Measurements from ENCODE around the gene LRFN2. TPM values are rescaled to one million over a fixed set of nuclear protein-coding genes. Genes with fewer than 3 reads are reported as not detected.

LRFN2 gene
- total RNA-seq, 1 donor from 2014 or later: 0.32 TPM

GRCh38 chr6:40398034-40398691 lies 189.0 kb downstream of the LRFN2 start:
- H3K4me2 ChIP-seq (ENCODE audit: low read length): no peak overlapping the region
- H2AFZ ChIP-seq (ENCODE audit: low read depth, low read length): no peak overlapping the region
- TF ChIP-seq CTCF (IDR thresholded peaks at IDR 0.05; ENCODE audit: insufficient read depth, low read depth, low read length): no peak
- H3K9me3 ChIP-seq (ENCODE audit: insufficient read depth, low read depth, low read length): no peaks in the 10 kb centered on the region
- DNase-seq (ENCODE audit: low read depth) (no peak), FAIRE-seq (no peak)
- peaks cover 2% of the 10 kb centered on the region for H3K9me3 Mint-ChIP-seq (ENCODE audit: unreplicated experiment)
- no peak overlapping the region for H3K9ac ChIP-seq (ENCODE audit: low read length)
- H3K4me3 Mint-ChIP-seq (ENCODE audit: unreplicated experiment): no peak overlapping the region
- no peaks in the 10 kb centered on the region for H3K79me2 ChIP-seq (ENCODE audit: insufficient read depth, low read length)
- peaks cover 12% of the 10 kb centered on the region for H3K4me1 Mint-ChIP-seq (ENCODE audit: low read depth, unreplicated experiment)
- H3K4me1 ChIP-seq (ENCODE audit: insufficient read depth, low read length): no peaks in the 10 kb centered on the region
- H3K36me3 Mint-ChIP-seq (ENCODE audit: low read depth, unreplicated experiment): peaks cover 5% of the 10 kb centered on the region
- no peak overlapping the region for H3K4me3 ChIP-seq (ENCODE audit: insufficient read depth, low read depth, low read length)
- no peak overlapping the region for H3K27ac Mint-ChIP-seq (ENCODE audit: unreplicated experiment)
- no peaks in the 10 kb centered on the region for H3K36me3 ChIP-seq (ENCODE audit: insufficient read depth, low read length)
- H4K20me1 ChIP-seq (ENCODE audit: insufficient read depth, low read length): no peaks in the 10 kb centered on the region
- H3K27ac ChIP-seq (ENCODE audit: low read depth, low read length): no peak overlapping the region
- H3K27me3 Mint-ChIP-seq (ENCODE audit: low read depth, unreplicated experiment): peaks cover 14% of the 10 kb centered on the region
- H3K27me3 ChIP-seq (ENCODE audit: insufficient read depth, low read length): no peaks in the 10 kb centered on the region

DNA sequence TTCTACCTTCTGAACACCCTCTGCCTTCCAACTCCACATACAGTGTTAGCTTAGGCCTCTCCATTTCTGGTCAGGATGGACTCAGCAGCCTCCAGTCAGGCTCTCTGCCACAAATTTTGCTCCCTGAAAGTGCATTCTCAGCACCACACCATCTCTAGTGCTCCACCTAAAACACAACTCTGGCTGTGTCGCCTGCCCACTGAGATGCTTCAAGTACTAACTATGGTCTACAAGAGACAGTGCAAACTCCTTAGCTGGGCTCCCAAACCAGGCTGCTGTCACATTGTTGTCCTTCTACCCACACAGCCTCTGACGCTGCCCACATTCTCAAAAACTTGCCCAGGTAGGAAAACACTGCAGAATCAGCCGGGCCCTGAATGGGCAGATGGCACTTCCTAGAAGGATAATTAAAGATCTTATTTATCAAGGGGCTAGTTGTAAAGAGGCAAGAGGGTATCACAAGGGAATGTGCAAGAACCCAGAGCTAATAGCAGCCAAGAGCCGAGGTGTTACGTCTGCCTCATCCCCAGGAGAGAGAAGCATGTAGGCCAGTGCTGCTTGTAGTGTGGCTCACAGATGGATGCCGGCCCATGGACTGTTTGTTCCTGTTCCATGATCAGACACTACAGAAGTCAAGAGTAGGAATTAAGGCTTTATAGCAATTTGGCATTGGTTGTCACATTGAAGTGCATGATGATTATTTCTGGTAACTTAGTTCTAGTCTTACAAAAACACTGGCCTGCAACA lies 189.7 kb downstream of the LRFN2 start:
- no peaks in the 10 kb centered on the region for H4K20me1 ChIP-seq (ENCODE audit: insufficient read depth, low read length)
- peaks cover 2% of the 10 kb centered on the region for H3K9me3 Mint-ChIP-seq (ENCODE audit: unreplicated experiment)
- TF ChIP-seq CTCF (IDR thresholded peaks at IDR 0.05; ENCODE audit: insufficient read depth, low read depth, low read length) (no peak), EZH2 (IDR thresholded peaks at IDR 0.05; ENCODE audit: insufficient read depth, low read length) (no peak)
- no peak overlapping the region for H3K4me2 ChIP-seq (ENCODE audit: low read length)
- FAIRE-seq (no peak), DNase-seq (ENCODE audit: low read depth) (no peak)
- no peaks in the 10 kb centered on the region for H3K4me1 ChIP-seq (ENCODE audit: insufficient read depth, low read length)
- no peak overlapping the region for H3K4me3 ChIP-seq (ENCODE audit: insufficient read depth, low read depth, low read length)
- no peak overlapping the region for H2AFZ ChIP-seq (ENCODE audit: low read depth, low read length)
- H3K36me3 Mint-ChIP-seq (ENCODE audit: low read depth, unreplicated experiment): peaks cover 5% of the 10 kb centered on the region
- H3K27ac ChIP-seq (ENCODE audit: low read depth, low read length): no peak overlapping the region
- no peaks in the 10 kb centered on the region for H3K27me3 ChIP-seq (ENCODE audit: insufficient read depth, low read length)
- H3K9me3 ChIP-seq (ENCODE audit: insufficient read depth, low read depth, low read length): no peaks in the 10 kb centered on the region
- no peak overlapping the region for H3K4me3 Mint-ChIP-seq (ENCODE audit: unreplicated experiment)
- peak overlapping the region; percentile 20 for H3K27ac Mint-ChIP-seq (ENCODE audit: unreplicated experiment)
- no peaks in the 10 kb centered on the region for H3K36me3 ChIP-seq (ENCODE audit: insufficient read depth, low read length)
- no peak overlapping the region for H3K9ac ChIP-seq (ENCODE audit: low read length)
- peaks cover 13% of the 10 kb centered on the region for H3K4me1 Mint-ChIP-seq (ENCODE audit: low read depth, unreplicated experiment)
- H3K27me3 Mint-ChIP-seq (ENCODE audit: low read depth, unreplicated experiment): peaks cover 19% of the 10 kb centered on the region
- no peaks in the 10 kb centered on the region for H3K79me2 ChIP-seq (ENCODE audit: insufficient read depth, low read length)

GRCh38 chr6:40395698-40396076 lies 191.5 kb downstream of the LRFN2 start:
- H3K4me3 ChIP-seq (ENCODE audit: insufficient read depth, low read depth, low read length): no peak overlapping the region
- no peak overlapping the region for H3K4me2 ChIP-seq (ENCODE audit: low read length)
- no peak overlapping the region for H2AFZ ChIP-seq (ENCODE audit: low read depth, low read length)
- H3K27me3 ChIP-seq (ENCODE audit: insufficient read depth, low read length): no peaks in the 10 kb centered on the region
- Mint-ChIP-seq H3K4me1 (ENCODE audit: low read depth, unreplicated experiment) (peaks cover 13% of the 10 kb centered on the region), H3K27me3 (ENCODE audit: low read depth, unreplicated experiment) (peaks cover 27% of the 10 kb centered on the region), H3K27ac (ENCODE audit: unreplicated experiment) (no peak overlapping the region), H3K9me3 (ENCODE audit: unreplicated experiment) (peaks cover 2% of the 10 kb centered on the region), H3K36me3 (ENCODE audit: low read depth, unreplicated experiment) (peaks cover 5% of the 10 kb centered on the region), H3K4me3 (ENCODE audit: unreplicated experiment) (no peak overlapping the region)
- H4K20me1 ChIP-seq (ENCODE audit: insufficient read depth, low read length): no peaks in the 10 kb centered on the region
- H3K27ac ChIP-seq (ENCODE audit: low read depth, low read length): no peak overlapping the region
- TF ChIP-seq EZH2 (IDR thresholded peaks at IDR 0.05; ENCODE audit: insufficient read depth, low read length) (no peak), CTCF (IDR thresholded peaks at IDR 0.05; ENCODE audit: insufficient read depth, low read depth, low read length) (no peak)
- no peaks in the 10 kb centered on the region for H3K9me3 ChIP-seq (ENCODE audit: insufficient read depth, low read depth, low read length)
- no peak for FAIRE-seq
- no peaks in the 10 kb centered on the region for H3K79me2 ChIP-seq (ENCODE audit: insufficient read depth, low read length)
- no peaks in the 10 kb centered on the region for H3K36me3 ChIP-seq (ENCODE audit: insufficient read depth, low read length)
- H3K4me1 ChIP-seq (ENCODE audit: insufficient read depth, low read length): no peaks in the 10 kb centered on the region
- DNase-seq (ENCODE audit: low read depth): no peak
- no peak overlapping the region for H3K9ac ChIP-seq (ENCODE audit: low read length)

All from astrocyte (in vitro differentiated cells and primary cell).